HEK293T (cell line): ENCODE measurements around the gene CTSS.
"Not testable (repeated sequence)": the region's sequence is repeated elsewhere in the genome, so short reads cannot be mapped to it uniquely, and the experiment has no call there.

Experiments used
- CTCF ChIA-PET: fragments of 350-600 bp; formaldehyde crosslinking; extraction: SDS; loops from one replicate; lab custom pipeline; 2021; ENCODE audit warnings: antibody characterized with exemption, inconsistent platforms; lab: Yijun Ruan, JAX
- POLR2A ChIA-PET: fragments of 350-600 bp; formaldehyde crosslinking; extraction: SDS; loops from one replicate; lab custom pipeline; 2020; ENCODE audit warnings: antibody characterized with exemption, inconsistent platforms; lab: Yijun Ruan, JAX
- DNase-seq: peaks from one replicate; pipeline ENCODE4 v3.0.0; 2012; ENCODE audit warnings: mixed read lengths; ENCODE audit errors: extremely low spot score
- ARNT ChIP-seq: fragments of 450-650 bp; IDR thresholded peaks from 2 replicates; pipeline ENCODE4 v1.6.1; 2017; ENCODE audit warnings: mild to moderate bottlenecking
- BHLHE40 ChIP-seq: fragments of 450-650 bp; IDR thresholded peaks from 2 replicates; pipeline ENCODE4 v1.6.1; 2016; ENCODE audit warnings: mild to moderate bottlenecking, moderate library complexity, borderline replicate concordance
- CTBP1 ChIP-seq: fragments of 450-650 bp; IDR thresholded peaks from 2 replicates; pipeline ENCODE4 v1.6.1; 2016; ENCODE audit warnings: borderline replicate concordance
- ELF4 ChIP-seq: fragments of 450-650 bp; IDR thresholded peaks from 2 replicates; pipeline ENCODE4 v1.6.1; 2017; ENCODE audit warnings: antibody characterized with exemption
- FOXA1 ChIP-seq: fragments of 450-650 bp; IDR thresholded peaks from 2 replicates; pipeline ENCODE4 v1.6.1; 2016; ENCODE audit warnings: mild to moderate bottlenecking
- FOXK2 ChIP-seq: fragments of 450-650 bp; IDR thresholded peaks from 2 replicates; pipeline ENCODE4 v1.6.1; 2016; ENCODE audit warnings: mild to moderate bottlenecking
- FOXM1 ChIP-seq: fragments of 450-650 bp; IDR thresholded peaks from 2 replicates; pipeline ENCODE4 v1.6.1; 2017; ENCODE audit warnings: mild to moderate bottlenecking, borderline replicate concordance
- HDGF ChIP-seq: fragments of 450-650 bp; IDR thresholded peaks from 2 replicates; pipeline ENCODE4 v1.6.1; 2017; ENCODE audit warnings: antibody characterized with exemption, borderline replicate concordance
- L3MBTL2 ChIP-seq: fragments of 450-650 bp; conservative IDR thresholded peaks from 2 replicates; pipeline ENCODE4 v1.6.1; 2016; ENCODE audit warnings: mild to moderate bottlenecking
- LEF1 ChIP-seq: fragments of 450-650 bp; IDR thresholded peaks from 2 replicates; pipeline ENCODE4 v1.6.1; 2017; ENCODE audit warnings: mild to moderate bottlenecking, borderline replicate concordance
- NFRKB ChIP-seq: fragments of 450-650 bp; IDR thresholded peaks from 2 replicates; pipeline ENCODE4 v1.6.1; 2016; ENCODE audit warnings: mild to moderate bottlenecking, moderate library complexity
- PKNOX1 ChIP-seq: fragments of 450-650 bp; IDR thresholded peaks from 2 replicates; pipeline ENCODE4 v1.6.1; 2016
- SP1 ChIP-seq: fragments of 450-650 bp; IDR thresholded peaks from 2 replicates; pipeline ENCODE4 v1.6.1; 2017
- SUZ12 ChIP-seq: fragments of 450-650 bp; IDR thresholded peaks from 2 replicates; pipeline ENCODE4 v1.6.1; 2016; ENCODE audit warnings: mild to moderate bottlenecking
- TARDBP ChIP-seq: fragments of 450-650 bp; IDR thresholded peaks from 2 replicates; pipeline ENCODE4 v1.6.1; 2016
- ZNF384 ChIP-seq: fragments of 450-650 bp; IDR thresholded peaks from 2 replicates; pipeline ENCODE4 v1.6.1; 2016

CTSS gene

GRCh38 chr1:150772326-150772725 is 6.7 kb upstream of the CTSS start:
- ChIA-PET POLR2A (no interaction called here), CTCF (no interaction called here)
- DNase-seq = no peak
- TF ChIP-seq ARNT (no peak), BHLHE40 (no peak), SUZ12 (no peak), PKNOX1 (no peak), ELF4 (no peak), CTBP1 (no peak), L3MBTL2 (no peak), FOXA1 (no peak), HDGF (no peak), LEF1 (no peak), ZNF384 (no peak), NFRKB (no peak), FOXK2 (no peak), SP1 (no peak), FOXM1 (no peak), TARDBP (no peak)

- DNase-seq, POLR2A ChIA-PET: not testable (repeated sequence)
- CTCF ChIA-PET = interaction anchor here (0.6 to 0.8 kb wide), 2 partner anchors 11 to 33 kb away, joined by 3 to 8 read pairs; no protein-coding TSS in a partner anchor
Measured at GRCh38 chr1:150767704-150768103, 2.1 kb upstream of the CTSS start.

- CTCF ChIA-PET, POLR2A ChIA-PET, DNase-seq: not testable (repeated sequence)
Measured at GRCh38 chr1:150765977-150766301, 361 bp upstream of the CTSS start.

- TF ChIP-seq CTBP1 (no peak), FOXA1 (no peak), ELF4 (no peak), NFRKB (no peak), SP1 (no peak), ZNF384 (no peak), LEF1 (no peak), L3MBTL2 (no peak), FOXM1 (no peak)
- DNase-seq = no peak
- CTCF ChIA-PET = no interaction called here
- POLR2A ChIA-PET = no interaction called here
Measured at GRCh38 chr1:150764617-150765101, 919 bp downstream of the CTSS start.

GRCh38 chr1:150763018-150763417 is 2.6 kb downstream of the CTSS start:
- CTCF ChIA-PET = no interaction called here
- no peak for TF ChIP-seq FOXK2
- TF ChIP-seq FOXM1 = no peak
- TF ChIP-seq FOXA1 = no peak
- no peak for TF ChIP-seq NFRKB
- TF ChIP-seq SUZ12 = no peak
- TF ChIP-seq ZNF384 = no peak
- TF ChIP-seq LEF1 = no peak
- TF ChIP-seq CTBP1 = no peak
- no peak for TF ChIP-seq L3MBTL2
- TF ChIP-seq HDGF = no peak
- no peak for TF ChIP-seq ARNT
- TF ChIP-seq BHLHE40 = no peak
- TF ChIP-seq TARDBP = no peak
- POLR2A ChIA-PET = no interaction called here
- no peak for DNase-seq

GRCh38 chr1:150762552-150762951 is 3.0 kb downstream of the CTSS start:
- TF ChIP-seq FOXK2 = no peak
- TF ChIP-seq ELF4 = no peak
- TF ChIP-seq PKNOX1 = no peak
- no peak for TF ChIP-seq ZNF384
- TF ChIP-seq L3MBTL2 = no peak
- no peak for TF ChIP-seq FOXM1
- TF ChIP-seq HDGF = no peak
- TF ChIP-seq SP1 = no peak
- no peak for TF ChIP-seq NFRKB
- TF ChIP-seq SUZ12 = no peak
- no peak for TF ChIP-seq CTBP1
- TF ChIP-seq TARDBP = no peak
- TF ChIP-seq ARNT = no peak
- no peak for TF ChIP-seq LEF1
- TF ChIP-seq BHLHE40 = no peak
- TF ChIP-seq FOXA1 = no peak
- no peak for DNase-seq
- ChIA-PET CTCF (no interaction called here), POLR2A (no interaction called here)

GRCh38 chr1:150761801-150762200 is 3.8 kb downstream of the CTSS start:
- ChIA-PET POLR2A (no interaction called here), CTCF (no interaction called here)
- TF ChIP-seq HDGF = no peak
- TF ChIP-seq L3MBTL2 = no peak
- TF ChIP-seq NFRKB = no peak
- no peak for TF ChIP-seq BHLHE40
- TF ChIP-seq ELF4 = no peak
- no peak for TF ChIP-seq FOXA1
- no peak for TF ChIP-seq TARDBP
- no peak for TF ChIP-seq SP1
- TF ChIP-seq FOXM1 = no peak
- TF ChIP-seq PKNOX1 = no peak
- no peak for TF ChIP-seq LEF1
- TF ChIP-seq ARNT = no peak
- DNase-seq = no peak
